ENCODE results near the gene NPAS3.

DNA sequence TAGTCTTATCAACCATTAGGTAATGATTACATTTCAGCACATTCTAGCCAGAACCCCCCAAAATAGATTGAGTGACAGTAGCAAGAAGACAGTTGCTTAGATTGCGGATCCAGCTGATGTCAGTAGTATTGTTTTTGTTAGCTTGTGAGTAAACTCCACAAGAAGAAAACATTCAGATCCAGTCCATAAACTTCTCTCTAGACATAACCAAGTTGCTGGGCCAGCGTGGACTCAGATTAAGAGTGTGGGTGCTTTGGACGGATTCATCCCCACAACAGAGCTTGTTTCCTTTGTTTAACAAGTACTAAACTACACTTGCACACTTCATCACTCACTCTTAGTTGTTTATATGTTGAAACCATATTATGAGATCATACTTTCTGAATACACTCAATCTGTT is 293.4 kb downstream of the NPAS3 start:
- TF ChIP-seq, protein P1, sequence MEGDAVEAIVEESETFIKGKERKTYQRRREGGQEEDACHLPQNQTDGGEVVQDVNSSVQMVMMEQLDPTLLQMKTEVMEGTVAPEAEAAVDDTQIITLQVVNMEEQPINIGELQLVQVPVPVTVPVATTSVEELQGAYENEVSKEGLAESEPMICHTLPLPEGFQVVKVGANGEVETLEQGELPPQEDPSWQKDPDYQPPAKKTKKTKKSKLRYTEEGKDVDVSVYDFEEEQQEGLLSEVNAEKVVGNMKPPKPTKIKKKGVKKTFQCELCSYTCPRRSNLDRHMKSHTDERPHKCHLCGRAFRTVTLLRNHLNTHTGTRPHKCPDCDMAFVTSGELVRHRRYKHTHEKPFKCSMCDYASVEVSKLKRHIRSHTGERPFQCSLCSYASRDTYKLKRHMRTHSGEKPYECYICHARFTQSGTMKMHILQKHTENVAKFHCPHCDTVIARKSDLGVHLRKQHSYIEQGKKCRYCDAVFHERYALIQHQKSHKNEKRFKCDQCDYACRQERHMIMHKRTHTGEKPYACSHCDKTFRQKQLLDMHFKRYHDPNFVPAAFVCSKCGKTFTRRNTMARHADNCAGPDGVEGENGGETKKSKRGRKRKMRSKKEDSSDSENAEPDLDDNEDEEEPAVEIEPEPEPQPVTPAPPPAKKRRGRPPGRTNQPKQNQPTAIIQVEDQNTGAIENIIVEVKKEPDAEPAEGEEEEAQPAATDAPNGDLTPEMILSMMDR (conservative IDR thresholded peaks at IDR 0.05; ENCODE audit: low read length) = no peak
- TF ChIP-seq EZH2phosphoT487 (IDR thresholded peaks at IDR 0.05; ENCODE audit: borderline replicate concordance, low read depth, low read length) = no peak
